ENCODE measurements around the gene GPR179. TPM values are rescaled to one million over a fixed set of nuclear protein-coding genes. Genes with fewer than 3 reads are reported as not detected.

Gene GPR179
- total RNA-seq, 1 donor from 2014 or later, result not detected

DNA sequence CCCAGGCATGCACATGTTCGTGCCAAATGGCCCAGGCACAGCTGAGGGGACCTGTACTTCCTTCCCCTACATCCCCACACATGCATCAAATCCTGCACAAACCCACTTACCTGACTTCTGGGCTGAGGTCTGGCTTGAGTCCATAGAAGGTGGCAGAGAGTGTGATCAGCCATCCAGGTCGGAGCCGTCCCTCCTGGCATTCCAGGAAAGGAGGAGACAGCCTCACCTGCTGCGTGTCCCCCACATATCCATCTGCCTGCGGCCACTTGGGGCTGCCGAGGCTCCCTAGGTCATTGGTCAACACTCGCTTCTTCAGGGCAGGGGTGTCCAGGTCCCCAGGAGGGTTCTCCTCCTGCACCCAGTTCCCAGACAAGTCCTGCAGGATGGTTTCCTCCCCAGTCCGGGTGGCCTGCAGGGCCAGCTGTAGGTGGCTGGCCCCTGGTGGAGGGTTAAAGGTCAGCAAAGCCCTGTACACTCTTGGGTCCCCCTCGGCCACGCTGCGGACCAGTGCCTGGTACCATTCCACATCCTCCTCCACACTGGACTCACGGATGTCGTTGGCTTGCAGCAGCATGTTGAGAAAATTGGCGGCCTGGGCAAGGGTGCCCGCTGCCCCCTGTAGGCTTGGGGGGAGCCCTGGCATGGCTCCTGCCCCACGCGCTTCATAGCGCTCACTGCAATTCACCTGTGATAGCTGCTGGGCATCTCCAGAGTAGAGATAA lies 709 bp downstream of the GPR179 start:
- no peak for DNase-seq (ENCODE audit: low read depth in 2 of 2)

GRCh38 chr17:38341035-38341721 lies 2.6 kb downstream of the GPR179 start:
- DNase-seq (ENCODE audit: low read depth in 2 of 2), result peak; percentile 34 to 62

DNA sequence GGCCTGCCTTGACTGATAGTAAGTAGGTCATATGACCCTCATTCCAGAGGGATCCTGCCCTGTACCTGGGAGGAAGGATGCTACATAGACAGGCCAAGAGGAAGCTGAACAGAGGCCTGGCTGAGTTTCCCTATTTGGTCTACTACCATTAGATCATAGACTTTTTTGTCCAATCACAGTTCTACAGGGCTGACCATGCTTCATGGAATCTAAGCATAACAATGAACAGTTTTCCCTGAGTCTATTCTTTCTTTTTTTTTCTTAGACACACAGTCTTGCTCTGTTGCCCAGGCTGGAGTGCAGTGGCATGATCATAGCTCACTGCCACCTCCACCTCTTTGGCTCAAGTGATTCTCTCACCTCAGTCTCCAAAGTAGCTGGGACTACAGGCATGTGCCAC lies 3.9 kb downstream of the GPR179 start:
- no peak for DNase-seq (ENCODE audit: low read depth in 2 of 2)

DNA sequence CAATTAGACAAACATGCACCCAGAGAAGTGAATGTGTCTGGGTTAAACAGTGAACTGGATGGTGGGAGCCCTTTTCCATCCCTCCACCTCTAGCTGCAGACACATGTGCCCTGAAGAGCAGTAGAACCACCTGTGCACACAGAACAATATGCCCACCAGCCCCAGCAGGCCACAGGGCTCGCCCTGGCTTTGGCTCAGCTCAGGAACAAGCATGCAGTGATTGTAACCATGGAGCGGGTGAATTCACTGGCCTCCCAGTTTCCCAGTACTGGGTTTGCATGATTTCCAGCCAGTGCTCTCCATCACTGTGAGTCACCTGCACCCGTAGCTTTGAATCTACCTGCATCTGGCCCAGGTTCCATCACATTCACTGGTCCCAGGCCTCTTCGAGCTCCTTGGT lies 5.2 kb downstream of the GPR179 start:
- DNase-seq (ENCODE audit: low read depth in 2 of 2), result no peak

- DNase-seq (ENCODE audit: low read depth in 2 of 2), result no peak
Measured at GRCh38 chr17:38338053-38338452, 5.7 kb downstream of the GPR179 start.

DNA sequence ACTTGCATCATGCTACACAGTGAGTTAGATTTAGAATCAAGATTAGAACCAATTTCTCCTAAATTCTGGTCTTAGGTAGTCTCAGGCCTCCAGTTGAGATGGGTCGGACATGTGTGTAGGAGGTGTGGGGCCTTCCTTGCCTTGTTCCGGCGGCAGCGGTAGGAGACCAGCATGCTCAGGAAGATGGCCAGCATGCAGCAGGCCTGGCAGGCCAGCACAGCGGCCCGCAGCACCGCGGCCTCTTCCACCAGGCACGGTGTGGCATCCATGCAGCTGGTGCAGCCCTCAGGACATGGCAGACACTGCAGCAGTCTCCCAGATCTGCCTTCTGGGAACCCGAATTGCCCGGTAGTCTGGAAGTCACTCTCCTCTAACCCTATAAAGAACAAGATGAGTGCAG lies 6.9 kb downstream of the GPR179 start:
- DNase-seq (ENCODE audit: low read depth in 2 of 2), result no peak

DNA sequence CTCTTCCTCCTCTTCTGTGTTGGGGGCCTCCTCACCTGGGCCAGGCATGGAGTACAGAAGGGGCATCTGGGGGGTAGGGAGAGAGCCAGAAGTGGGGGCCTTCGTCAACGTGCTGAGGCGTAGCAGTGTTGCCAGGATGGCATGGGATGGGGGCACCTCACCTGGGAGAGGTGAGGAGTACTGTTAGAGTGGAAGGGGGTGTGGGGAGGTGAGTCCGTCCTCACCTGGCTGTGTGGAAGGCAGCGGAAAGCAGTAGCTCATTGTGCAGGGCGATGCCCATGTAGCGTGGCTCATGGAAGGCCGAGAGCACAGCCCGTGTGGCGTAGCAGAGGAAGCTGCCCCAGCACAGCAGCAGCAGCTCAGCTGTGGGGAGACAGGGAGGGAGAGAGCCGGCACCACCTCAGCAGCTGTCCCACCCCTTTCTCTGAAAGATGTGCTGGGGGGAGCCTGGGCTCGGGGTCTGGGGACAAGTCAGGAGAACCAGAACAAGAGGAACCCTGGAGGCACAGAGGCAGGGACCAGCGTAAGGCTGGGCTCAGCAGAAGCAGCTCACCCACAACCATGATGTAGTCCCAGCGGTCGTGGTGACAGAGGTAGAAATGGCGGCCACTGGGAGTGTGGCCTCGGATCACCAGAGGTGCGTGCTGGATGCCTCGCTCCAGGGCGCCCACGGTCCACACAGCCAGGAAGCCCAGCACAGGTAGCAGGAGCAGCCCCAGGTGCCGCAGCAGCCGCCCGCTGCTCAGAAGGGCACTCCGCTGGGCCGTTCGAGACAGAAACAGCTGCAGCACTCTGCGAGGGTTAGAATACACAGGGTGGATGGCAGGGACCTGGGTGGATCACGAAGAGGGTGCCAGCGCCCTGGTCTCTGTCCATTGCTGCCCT lies 9.0 kb downstream of the GPR179 start:
- DNase-seq (ENCODE audit: low read depth in 2 of 2), result no peak

GRCh38 chr17:38333635-38334295 lies 10.0 kb downstream of the GPR179 start:
- peak in 1 of 2 donors; percentile 43 for DNase-seq (ENCODE audit: low read depth in 2 of 2)

DNA sequence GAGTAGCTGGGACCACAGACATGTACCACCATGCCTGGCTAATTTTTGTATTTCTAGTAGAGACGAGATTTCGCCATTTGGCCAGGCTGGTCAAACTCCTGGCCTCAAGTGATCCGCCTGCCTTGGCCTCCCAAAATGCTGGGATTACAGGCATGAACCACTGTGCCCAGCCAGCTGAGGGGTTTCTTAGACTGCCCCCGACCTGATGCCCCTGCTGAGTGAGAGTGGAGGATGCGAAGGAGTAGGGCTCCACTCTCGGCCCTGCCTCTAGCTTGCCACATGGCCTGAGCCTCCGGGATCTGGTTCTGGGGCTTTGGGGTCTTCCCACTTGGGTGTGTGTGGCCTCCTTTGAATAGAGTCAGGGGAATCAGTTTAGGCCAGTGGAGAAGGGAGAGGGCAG lies 11.0 kb downstream of the GPR179 start:
- DNase-seq (ENCODE audit: low read depth in 2 of 2), result no peak

- DNase-seq (ENCODE audit: low read depth in 2 of 2), result no peak
Measured at GRCh38 chr17:38330941-38331411, 12.8 kb downstream of the GPR179 start.

- DNase-seq (ENCODE audit: low read depth in 2 of 2), result no peak
Measured at GRCh38 chr17:38329808-38330730, 13.7 kb downstream of the GPR179 start.

GRCh38 chr17:38329284-38329683 lies 14.5 kb downstream of the GPR179 start:
- no peak for DNase-seq (ENCODE audit: low read depth in 2 of 2)

GRCh38 chr17:38328620-38329019 lies 15.1 kb downstream of the GPR179 start:
- no peak for DNase-seq (ENCODE audit: low read depth in 2 of 2)

DNA sequence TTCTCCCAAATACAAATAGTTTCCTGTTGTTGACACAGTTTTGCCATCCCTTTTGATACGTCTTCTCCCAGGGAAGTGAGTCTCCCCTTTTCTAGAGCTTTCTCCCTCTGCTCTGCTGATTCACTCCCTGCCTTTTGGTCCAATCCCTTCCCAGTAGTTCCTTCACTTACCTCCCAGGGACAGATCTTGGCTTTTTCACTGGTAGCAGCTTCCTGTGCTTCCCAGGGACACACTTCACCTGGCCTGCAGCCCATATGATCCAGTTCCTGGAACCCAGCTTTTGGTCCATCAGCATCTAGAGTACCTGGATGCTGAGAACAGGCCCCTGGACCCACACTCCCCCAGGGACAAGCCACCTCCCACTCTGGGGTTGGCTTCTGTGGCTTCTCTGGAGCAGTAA lies 15.8 kb downstream of the GPR179 start:
- DNase-seq (ENCODE audit: low read depth in 2 of 2), result no peak

DNA sequence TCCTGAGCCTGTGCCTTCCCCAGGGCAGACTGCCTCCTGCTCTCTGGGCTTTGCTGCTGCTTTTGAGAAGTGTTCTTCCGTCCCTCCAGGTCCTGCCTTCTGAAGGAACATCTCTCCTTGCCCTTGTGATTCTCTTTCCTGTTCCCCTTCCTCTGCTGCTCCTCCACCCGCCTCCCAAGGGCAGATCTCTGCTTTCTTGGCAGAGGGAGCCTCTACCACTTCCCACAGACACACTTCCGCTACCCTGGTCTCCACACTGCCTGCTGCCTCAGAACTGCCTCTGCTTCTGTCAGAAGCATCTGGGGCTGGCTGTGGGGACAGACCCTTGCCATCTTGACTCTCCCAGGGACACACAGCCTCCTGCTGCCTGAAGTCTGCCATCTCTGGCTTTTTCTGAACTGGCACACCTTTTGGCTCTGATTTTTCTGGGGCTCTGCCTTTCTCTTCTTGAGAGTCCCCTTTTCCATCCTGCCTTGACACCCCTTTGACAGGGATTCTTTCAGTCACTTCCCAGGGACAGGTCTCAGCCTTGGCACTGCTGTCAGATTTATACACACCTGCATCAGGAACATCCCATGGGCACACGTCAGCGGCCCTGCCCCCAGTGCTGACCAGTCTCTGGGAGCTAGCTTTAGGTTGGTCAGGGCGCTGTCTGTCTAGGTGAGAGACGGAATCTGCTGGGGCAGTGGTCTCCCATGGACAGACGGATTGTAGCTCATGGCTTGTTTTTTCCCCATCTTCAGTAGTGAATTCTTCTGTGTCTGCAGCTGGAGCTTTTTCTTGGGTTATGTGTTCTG lies 16.6 kb downstream of the GPR179 start:
- DNase-seq (ENCODE audit: low read depth in 2 of 2), result peak in 1 of 2 donors; percentile 30

GRCh38 chr17:38325221-38325851 lies 18.4 kb downstream of the GPR179 start:
- no peak for DNase-seq (ENCODE audit: low read depth in 2 of 2)

DNA sequence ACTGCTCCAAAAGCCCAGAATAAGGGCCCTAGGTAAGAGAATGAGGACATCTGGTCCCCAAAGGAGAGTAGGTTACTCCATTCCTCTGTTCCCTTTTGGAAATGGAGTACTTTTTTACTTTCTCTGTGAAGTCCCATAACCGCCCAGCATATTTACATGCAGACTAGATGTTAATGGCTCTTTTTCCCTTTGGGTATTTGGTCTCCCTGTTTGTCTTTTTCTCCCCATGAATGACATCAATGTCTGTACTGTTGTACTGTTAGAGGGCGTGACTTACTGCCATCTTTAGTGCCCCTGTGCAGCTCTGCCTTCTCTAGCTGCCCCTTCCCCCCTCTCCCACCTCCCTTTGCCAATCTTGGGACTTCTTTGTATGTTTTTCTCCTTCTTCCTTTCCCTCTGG lies 19.0 kb downstream of the GPR179 start:
- DNase-seq (ENCODE audit: low read depth in 2 of 2), result no peak

GRCh38 chr17:38324141-38324697 lies 19.5 kb downstream of the GPR179 start:
- DNase-seq (ENCODE audit: low read depth in 2 of 2), result no peak

DNA sequence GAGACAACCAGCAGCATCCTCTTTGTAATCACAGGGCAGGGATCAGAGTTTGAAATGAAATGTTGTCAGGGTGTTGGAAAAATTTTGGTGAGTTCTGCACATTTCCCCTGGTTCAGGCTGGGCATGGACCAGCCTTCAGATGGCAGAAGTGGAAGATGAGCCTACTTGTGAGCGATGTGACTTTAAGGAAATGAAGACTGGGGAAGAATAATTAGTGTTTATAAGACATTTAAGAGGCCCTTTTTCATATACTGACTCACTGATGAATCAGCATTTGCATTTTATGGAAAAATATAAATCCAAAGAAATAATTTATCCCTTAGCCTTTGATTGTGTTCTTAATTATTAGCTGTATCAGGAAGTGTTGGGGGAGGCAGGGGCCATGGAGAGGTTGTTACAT lies 20.9 kb downstream of the GPR179 start:
- DNase-seq (ENCODE audit: low read depth in 2 of 2), result no peak

All from dermis microvascular lymphatic vessel endothelial cell (primary cell).